HG03066 (cell line): Measurements from ENCODE around the gene TCHH.
"Not testable (repeated sequence)": the region's sequence is repeated elsewhere in the genome, so short reads cannot be mapped to it uniquely, and the experiment has no call there.

Experiments
- ATAC-seq: cut with Tn5 transposase; IDR thresholded peaks from one replicate; pipeline ENCODE4 v1.9.1; 2021; ENCODE audit warnings: low read depth; ENCODE audit not compliant: unreplicated experiment

TCHH gene

DNA sequence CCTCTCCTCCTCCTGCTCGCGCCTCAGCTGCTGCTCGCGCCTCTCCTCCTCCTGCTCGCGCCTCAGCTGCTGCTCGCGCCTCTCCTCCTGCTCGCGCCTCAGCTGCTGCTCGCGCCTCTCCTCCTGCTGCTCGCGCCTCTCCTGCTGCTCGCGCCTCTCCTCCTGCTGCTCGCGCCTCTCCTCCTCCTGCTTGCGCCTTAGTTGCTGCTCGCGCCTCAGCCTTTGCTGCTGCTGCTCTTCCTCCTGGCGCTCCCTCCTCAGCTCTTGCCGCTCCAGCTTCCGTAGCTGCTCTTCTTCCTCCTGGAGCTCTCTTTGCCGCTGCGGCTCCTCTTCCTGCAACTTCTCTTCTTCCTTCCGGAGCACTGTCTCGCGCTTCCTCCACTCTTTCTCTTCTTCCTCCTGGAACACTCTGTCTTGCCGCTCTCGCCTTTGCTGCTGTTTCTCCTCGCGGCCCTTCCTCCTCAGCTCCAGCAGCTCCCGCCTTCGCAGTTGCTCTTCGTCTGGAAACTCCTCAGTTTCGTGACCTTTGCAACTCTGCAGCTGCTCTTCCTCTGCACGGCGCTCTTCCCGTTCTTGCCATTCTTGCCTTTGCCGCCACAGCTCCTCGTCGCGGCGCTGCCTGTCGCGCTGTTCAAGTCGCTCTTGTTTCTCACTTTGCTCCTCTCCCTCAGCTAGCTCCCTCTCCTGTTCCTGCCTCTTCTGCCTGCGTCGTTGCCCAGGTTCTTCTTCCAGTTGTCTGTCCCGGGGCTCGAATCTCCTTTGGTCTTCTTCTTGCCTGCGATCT lies 3.0 kb downstream of the TCHH start:
- no peak for ATAC-seq

DNA sequence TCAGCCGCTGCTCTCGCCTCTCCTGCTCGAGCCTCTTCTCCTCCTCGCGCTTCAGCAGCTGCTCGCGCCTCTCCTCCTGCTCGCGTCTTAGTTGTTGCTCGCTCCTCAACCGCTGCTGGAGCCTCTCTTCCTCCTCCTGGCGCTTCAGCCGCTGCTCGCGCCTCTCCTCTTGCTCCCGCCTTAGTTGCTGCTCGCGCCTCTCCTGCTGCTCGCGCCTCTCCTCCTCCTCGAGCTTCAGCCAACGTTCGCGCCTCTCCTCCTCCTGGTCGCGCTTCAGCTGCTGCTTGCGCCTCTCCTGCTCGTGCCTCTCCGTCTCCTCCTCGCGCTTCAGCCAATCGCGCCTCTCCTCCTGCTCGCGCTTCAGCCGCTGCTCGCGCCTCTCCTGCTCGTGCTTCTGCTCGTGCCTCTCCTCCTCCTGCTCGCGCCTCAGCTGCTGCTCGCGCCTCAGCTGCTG lies 3.7 kb downstream of the TCHH start:
- no peak for ATAC-seq

DNA sequence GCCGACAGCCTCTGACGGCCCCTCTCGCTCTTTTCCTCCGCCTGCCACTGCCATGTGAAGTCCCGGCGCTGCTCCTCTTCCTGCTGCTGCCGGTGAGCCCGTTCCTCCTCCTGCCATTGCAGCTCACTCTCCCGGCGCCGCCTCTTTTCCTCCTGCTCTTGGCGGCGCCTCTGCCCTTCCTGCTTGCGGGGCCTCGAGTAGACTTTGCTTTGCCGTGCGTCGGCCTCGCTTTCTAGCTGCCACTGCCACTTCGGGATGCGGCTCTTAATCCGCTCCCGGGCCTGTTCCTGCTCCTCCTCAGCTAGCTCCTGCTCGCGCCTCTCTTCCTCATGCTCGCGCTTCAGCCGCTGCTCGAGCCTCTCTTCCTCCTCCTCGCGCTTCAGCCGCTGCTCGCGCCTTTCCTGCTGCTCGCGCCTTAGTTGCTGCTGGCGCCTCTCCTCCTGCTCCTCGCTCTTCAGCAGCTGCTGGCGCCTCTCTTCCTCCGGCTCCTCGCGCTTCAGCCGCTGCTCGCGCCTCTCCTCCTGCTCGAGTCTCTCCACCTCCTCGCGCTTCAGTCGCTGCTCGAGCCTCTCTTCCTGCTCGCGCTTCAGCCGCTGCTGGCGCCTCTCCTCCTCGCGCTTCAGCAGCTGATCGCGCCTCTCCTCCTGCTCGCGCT lies 4.3 kb downstream of the TCHH start:
- no peak for ATAC-seq

- no peak for ATAC-seq
Observed at GRCh38 chr1:152110365-152110859, 4.8 kb downstream of the TCHH start.

GRCh38 chr1:152109998-152110294 lies 5.3 kb downstream of the TCHH start:
- ATAC-seq, result no peak

DNA sequence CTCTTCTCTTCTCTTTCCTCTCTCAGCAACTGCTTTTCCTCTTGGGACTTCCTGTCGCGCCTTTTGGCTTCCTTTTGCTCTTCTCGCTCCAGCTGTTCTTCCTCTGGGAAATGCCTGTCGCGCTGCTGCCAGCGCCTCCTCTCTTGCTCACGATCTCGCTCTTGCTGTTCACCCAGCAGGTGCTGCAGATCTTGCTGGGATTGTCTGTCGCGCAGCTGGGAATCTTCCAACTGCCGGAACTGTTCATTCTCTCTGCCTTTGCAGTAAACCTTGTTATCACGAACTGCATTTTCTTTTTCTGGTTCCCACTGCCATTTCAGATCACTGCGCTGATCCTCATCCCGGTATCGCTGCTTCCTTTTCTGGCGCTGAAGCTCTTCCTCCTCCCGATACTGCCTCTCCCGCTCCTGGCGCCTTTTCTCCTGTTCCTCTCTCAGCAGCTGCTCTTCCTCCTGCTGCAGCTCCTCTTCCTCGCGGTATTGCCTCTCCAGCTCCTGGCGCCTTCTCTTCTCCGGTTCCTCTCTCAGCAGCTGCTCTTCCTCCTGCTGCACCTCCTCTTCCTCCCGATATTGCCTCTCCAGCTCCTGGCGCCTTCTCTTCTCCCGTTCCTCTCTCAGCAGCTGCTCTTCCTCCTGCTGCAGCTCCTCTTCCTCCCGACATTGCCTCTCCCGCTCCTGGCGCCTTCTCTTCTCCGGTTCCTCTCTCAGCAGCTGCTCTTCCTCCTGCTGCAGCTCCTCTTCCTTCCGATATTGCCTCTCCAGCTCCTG lies 5.8 kb downstream of the TCHH start:
- no peak for ATAC-seq

DNA sequence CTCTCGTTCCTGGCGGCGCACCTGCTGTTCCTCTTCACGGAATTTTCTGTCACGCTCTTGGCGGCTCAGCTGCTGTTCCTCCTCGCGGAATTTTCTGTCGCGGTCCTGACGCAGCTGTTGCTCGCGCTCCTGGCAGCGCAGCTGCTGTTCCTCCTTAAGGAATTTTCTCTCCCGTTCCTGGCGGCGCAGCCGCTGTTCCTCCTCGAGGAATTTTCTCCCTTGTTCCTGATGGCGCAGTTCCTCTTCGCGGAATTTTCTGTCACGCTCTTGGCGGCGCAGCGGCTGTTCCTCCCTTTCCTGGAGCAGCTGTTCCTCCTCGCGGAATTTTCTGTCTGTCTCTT lies 6.4 kb downstream of the TCHH start:
- ATAC-seq, result no peak

GRCh38 chr1:152107984-152108881 lies 7.0 kb downstream of the TCHH start:
- no peak for ATAC-seq

GRCh38 chr1:152107031-152107983 lies 7.9 kb downstream of the TCHH start:
- no peak for ATAC-seq

GRCh38 chr1:152104854-152105253 lies 10.4 kb downstream of the TCHH start:
- no peak for ATAC-seq

DNA sequence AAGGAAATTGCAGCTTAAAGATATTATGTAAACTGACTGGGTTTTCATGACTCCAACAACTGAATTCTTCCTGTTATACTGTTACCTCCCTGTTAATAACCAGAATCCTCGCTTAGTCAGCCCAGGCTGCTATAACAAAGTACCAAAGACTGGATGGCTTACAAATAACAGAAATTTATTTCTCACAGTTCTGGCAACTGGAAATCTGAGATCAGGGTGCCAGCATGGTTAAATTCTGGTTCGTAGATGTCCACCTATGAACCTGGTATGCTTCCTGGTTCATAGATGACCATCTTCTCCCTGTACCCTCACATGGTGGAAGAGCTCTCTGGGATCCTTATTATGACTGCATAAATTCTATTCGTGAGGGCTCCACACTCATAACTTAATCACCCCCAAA lies 18.3 kb downstream of the TCHH start:
- ATAC-seq, result no peak

GRCh38 chr1:152089014-152089674 lies 26.1 kb downstream of the TCHH start, which contains the start of gene TCHHL1:
Gene TCHHL1 (minus strand): TSS chr1:152089064. CDS start chr1:152088143, 921 bp downstream.
- ATAC-seq, result no peak

- ATAC-seq, result no peak
Observed at GRCh38 chr1:152086760-152087159, 28.5 kb downstream of the TCHH start.

DNA sequence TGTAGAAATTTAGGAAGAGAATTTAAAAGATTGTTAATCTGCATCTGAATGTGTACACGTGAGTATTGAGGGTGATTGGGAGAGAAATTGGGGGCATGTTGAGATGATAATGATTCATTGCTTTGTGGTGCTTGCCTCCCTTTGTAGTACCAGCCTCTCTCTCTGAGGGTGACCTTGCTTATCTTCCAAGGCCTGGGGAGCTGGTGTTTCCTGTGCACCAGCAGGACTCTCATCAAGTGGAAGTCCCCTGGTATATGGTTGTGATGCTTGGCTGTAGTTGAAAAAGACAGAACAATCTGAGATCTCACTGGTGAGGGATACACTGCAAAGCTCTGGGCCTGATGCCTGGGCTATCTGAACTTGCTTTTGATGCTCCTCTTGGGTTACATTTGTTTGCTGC lies 30.4 kb downstream of the TCHH start:
- ATAC-seq, result no peak

DNA sequence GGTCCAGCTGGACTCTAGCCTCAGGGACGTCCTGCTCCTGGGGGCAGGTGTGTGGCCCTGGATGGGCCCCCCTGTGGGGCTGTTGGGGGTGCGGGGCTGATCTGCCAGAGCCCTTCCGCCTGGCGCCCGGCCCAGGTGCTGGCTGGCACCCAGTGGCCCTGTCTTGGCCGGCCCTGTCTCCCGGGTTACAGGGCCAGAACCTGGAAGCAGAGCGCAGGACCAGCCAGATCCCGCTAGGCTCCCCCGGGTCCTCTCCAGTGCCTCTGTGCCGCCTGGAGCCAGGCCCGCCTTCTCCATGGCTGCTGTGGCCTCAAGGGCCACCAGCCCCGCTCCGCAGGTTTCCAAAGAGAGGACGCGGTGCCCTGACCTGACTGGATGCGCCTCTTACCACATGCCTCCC lies 34.2 kb downstream of the TCHH start:
- ATAC-seq, result not testable (repeated sequence)

DNA sequence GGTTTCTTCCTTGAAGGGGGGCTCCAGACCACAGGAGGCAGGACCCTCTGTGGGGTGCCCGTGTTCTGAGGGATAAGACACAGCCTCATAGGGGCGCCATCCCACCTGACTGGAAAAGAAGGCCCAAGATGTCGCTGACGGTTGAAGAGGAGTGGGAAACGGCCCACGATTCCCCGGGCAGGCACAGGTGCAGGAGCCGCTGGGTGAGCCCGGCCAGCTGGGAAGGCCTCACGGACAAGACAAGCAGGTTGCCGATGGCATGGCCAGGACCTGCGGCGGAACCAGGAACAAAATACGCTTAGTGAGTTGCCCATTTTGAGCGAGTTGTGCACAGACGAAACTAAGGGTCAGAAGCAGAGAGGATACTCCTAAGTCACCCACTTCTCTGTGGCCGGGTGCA lies 34.8 kb downstream of the TCHH start:
- not testable (repeated sequence) for ATAC-seq

DNA sequence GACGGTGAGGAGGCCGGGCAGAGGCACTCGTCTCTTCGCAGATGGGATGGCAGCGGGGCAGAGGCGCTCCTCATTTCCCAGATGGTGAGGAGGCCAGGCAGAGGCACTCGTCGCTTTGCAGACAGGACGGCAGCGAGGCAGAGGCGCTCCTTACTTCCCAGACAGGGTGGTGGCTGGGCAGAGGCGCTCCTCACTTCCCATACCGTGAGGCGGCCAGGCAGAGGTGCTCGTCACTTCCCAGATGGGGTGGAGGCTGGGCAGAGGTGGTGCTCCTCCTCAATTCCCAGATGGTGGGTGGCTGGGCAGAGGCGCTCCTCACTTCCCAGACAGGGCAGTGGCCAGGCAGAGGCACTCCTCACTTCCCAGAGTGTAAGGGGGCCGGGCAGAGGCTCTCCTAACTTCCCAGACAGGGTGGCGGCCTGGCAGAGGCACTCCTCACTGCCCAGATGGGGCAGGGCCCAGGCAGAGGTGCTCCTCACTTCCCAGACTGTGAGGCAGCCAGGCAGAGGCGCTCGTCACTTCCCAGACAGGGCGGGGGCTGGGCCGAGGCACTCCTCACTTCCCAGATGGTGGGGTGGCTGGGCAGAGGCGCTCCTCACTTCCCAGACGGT lies 36.3 kb downstream of the TCHH start:
- no peak for ATAC-seq

- no peak for ATAC-seq
Observed at GRCh38 chr1:152072311-152072710, 42.9 kb downstream of the TCHH start.
